ENCODE results near the gene SORT1.

Gene SORT1

GRCh38 chr1:109272831-109273547 is 124.7 kb downstream of the SORT1 start:
- H3K4me3 ChIP-seq (ENCODE audit: control insufficient read depth, low read depth, low read length), result no peak overlapping the region
- TF ChIP-seq CTCF (conservative IDR thresholded peaks at IDR 0.05; ENCODE audit: control insufficient read depth, insufficient read depth, low read depth, low read length), result no peak
- no peak for DNase-seq (ENCODE audit: low read depth)

GRCh38 chr1:109272021-109272799 is 125.5 kb downstream of the SORT1 start:
- no peak for DNase-seq (ENCODE audit: low read depth)
- TF ChIP-seq CTCF (conservative IDR thresholded peaks at IDR 0.05; ENCODE audit: control insufficient read depth, insufficient read depth, low read depth, low read length), result no peak
- no peak overlapping the region for H3K4me3 ChIP-seq (ENCODE audit: control insufficient read depth, low read depth, low read length)

GRCh38 chr1:109271458-109271857 is 126.3 kb downstream of the SORT1 start:
- H3K4me3 ChIP-seq (ENCODE audit: control insufficient read depth, low read depth, low read length), result no peak overlapping the region
- DNase-seq (ENCODE audit: low read depth), result no peak
- TF ChIP-seq CTCF (conservative IDR thresholded peaks at IDR 0.05; ENCODE audit: control insufficient read depth, insufficient read depth, low read depth, low read length), result no peak

- DNase-seq (ENCODE audit: low read depth), result no peak
- H3K4me3 ChIP-seq (ENCODE audit: control insufficient read depth, low read depth, low read length), result no peak overlapping the region
- no peak for TF ChIP-seq CTCF (conservative IDR thresholded peaks at IDR 0.05; ENCODE audit: control insufficient read depth, insufficient read depth, low read depth, low read length)
Measured at GRCh38 chr1:109270623-109271317, 126.9 kb downstream of the SORT1 start.

- H3K4me3 ChIP-seq (ENCODE audit: control insufficient read depth, low read depth, low read length), result no peak overlapping the region
- no peak for DNase-seq (ENCODE audit: low read depth)
- no peak for TF ChIP-seq CTCF (conservative IDR thresholded peaks at IDR 0.05; ENCODE audit: control insufficient read depth, insufficient read depth, low read depth, low read length)
Measured at GRCh38 chr1:109269981-109270622, 127.6 kb downstream of the SORT1 start.

GRCh38 chr1:109269212-109269980 is 128.3 kb downstream of the SORT1 start:
- DNase-seq (ENCODE audit: low read depth), result no peak
- H3K4me3 ChIP-seq (ENCODE audit: control insufficient read depth, low read depth, low read length), result no peak overlapping the region
- TF ChIP-seq CTCF (conservative IDR thresholded peaks at IDR 0.05; ENCODE audit: control insufficient read depth, insufficient read depth, low read depth, low read length), result no peak

Measured in fibroblast of mammary gland (primary cell).